Kidney (tissue), 14 donors: Measurements from ENCODE around the gene APBB2. TPM values are rescaled to one million over a fixed set of nuclear protein-coding genes. Genes with fewer than 3 reads are reported as not detected.
A peak's percentile ranks its signal among the peaks of the same experiment; 100 is the strongest.

Experiments
- DNase-seq, 5 donors: peaks; one replicate each; pipeline ENCODE4 v3.0.0-alpha.2; 2013 to 2020
- FAIRE-seq: peaks from 2 replicates; lab custom pipeline; 2012; peaks lifted over from hg19 to GRCh38; lab: Jason Lieb, UNC
- H3K27ac ChIP-seq, 2 donors: one replicate each; pipeline ENCODE4 v1.7.0; 2013; ENCODE audit warnings: low read depth in 2 of 2, low read length in 2 of 2, inconsistent platforms in 1 of 2
- H3K27me3 ChIP-seq: one replicate; pipeline ENCODE4 v1.7.1; 2013; ENCODE audit warnings: low read length, inconsistent platforms; ENCODE audit not compliant: control insufficient read depth, insufficient read depth
- H3K36me3 ChIP-seq, 3 donors: one replicate each; pipeline versions ENCODE4 v1.7.0 to v1.7.1; 2013; ENCODE audit warnings: low read length in 3 of 3, control low read depth in 1 of 3, inconsistent platforms in 1 of 3; ENCODE audit not compliant: insufficient read depth in 3 of 3, control insufficient read depth in 2 of 3
- H3K4me1 ChIP-seq, 3 donors: one replicate each; pipeline versions ENCODE4 v1.7.0 to v1.7.1; 2013; ENCODE audit warnings: low read length in 3 of 3, inconsistent platforms in 1 of 3, low read depth in 1 of 3; ENCODE audit not compliant: control insufficient read depth in 2 of 3, insufficient read depth in 2 of 3
- H3K4me3 ChIP-seq, 3 donors: one replicate each; pipeline versions ENCODE4 v1.7.0 to v1.8.1; 2013; ENCODE audit warnings: low read length in 3 of 3, control low read depth in 1 of 3, inconsistent platforms in 1 of 3
- H3K9ac ChIP-seq, 3 donors: one replicate each; pipeline versions ENCODE4 v1.7.0 to v1.7.1; 2013; ENCODE audit warnings: low read length in 3 of 3, control low read depth in 1 of 3, inconsistent platforms in 1 of 3
- H3K9me3 ChIP-seq, 3 donors: one replicate each; pipeline versions ENCODE4 v1.7.0 to v1.7.1; 2013; ENCODE audit warnings: low read length in 3 of 3, control low read depth in 1 of 3, inconsistent platforms in 1 of 3; ENCODE audit not compliant: control insufficient read depth in 2 of 3, insufficient read depth in 1 of 3
- CTCF ChIP-seq: IDR thresholded peaks from 3 replicates; pipeline ENCODE4 v1.5.1; 2012; ENCODE audit warnings: mild to moderate bottlenecking, moderate library complexity, borderline replicate concordance; ENCODE audit not compliant: insufficient read depth; ENCODE audit errors: extremely low read depth
- intact Hi-C: fragments of 100-400 bp; cut with DNase I; formaldehyde crosslinking; loops from one replicate; pipeline ENCODE4 v1.11.1; 2022
- polyA plus RNA-seq: library from polyadenylated mRNA; stranded (reverse); fragments of 350-450 nt; fragmentation: Illumina TruSeq; extraction: RNeasy Lipid Tissue Mini Kit (QIAGEN cat#74804); gene quantifications from one replicate; pipeline ENCODE4 v1.2.3, GENCODE V29; 2014; ENCODE audit warnings: low read depth, low replicate concordance; ENCODE audit not compliant: insufficient read depth
- total RNA-seq: library from RNA; stranded (reverse); fragmentation: NEBNext Ultra II Directional; extraction: Animal tissue kit (Norgen Biotek cat#: 25700); gene quantifications from one replicate; pipeline ENCODE4 v1.2.1, GENCODE V29; 2021
- donor health status: control.
- donor health status: control.
- donor health status: control.
- donor health status: control.
- donor health status: control.
- donor health status: DM: yes; HTN: yes; CAD: no.
- donor health status: Normal renal cell carcinoma (clear cell type).

APBB2 gene
- total and polyA plus RNA-seq, 2 donors from 2014 or later: 13.4 to 65.6 TPM

- H3K4me1 ChIP-seq: peaks cover 0 to 5% (median 3%) of the 10 kb centered on the region in 3 donors
- H3K36me3 ChIP-seq: no peaks in the 10 kb centered on the region
- no peak overlapping the region for H3K4me3 ChIP-seq
- no peak overlapping the region for H3K9ac ChIP-seq
- no peak for DNase-seq
- intact Hi-C loops: loop anchor here (10.0 kb wide), 1 partner anchor 52 kb away; no protein-coding TSS in a partner anchor
- FAIRE-seq: peak; percentile 35
- TF ChIP-seq CTCF: no peak
- no peaks in the 10 kb centered on the region for H3K9me3 ChIP-seq
- no peak overlapping the region for H3K27ac ChIP-seq
- no peaks in the 10 kb centered on the region for H3K27me3 ChIP-seq
Observed at GRCh38 chr4:40987151-40987550, 227.2 kb downstream of the APBB2 start.

GRCh38 chr4:40986375-40986774, 228.0 kb downstream of the APBB2 start:
- Histone ChIP-seq H3K36me3 (no peaks in the 10 kb centered on the region), H3K9me3 (no peaks in the 10 kb centered on the region), H3K9ac (no peak overlapping the region), H3K4me3 (no peak overlapping the region), H3K27me3 (no peaks in the 10 kb centered on the region), H3K4me1 (peaks cover 0 to 5% (median 3%) of the 10 kb centered on the region in 3 donors), H3K27ac (no peak overlapping the region)
- DNase-seq (no peak), FAIRE-seq (no peak)
- no peak for TF ChIP-seq CTCF
- intact Hi-C loops: loop anchor here (10.0 kb wide), 1 partner anchor 52 kb away; no protein-coding TSS in a partner anchor

GRCh38 chr4:40984051-40984450, 230.3 kb downstream of the APBB2 start:
- Histone ChIP-seq H3K9ac (no peak overlapping the region), H3K9me3 (no peaks in the 10 kb centered on the region), H3K4me3 (no peak overlapping the region), H3K27me3 (no peaks in the 10 kb centered on the region), H3K36me3 (no peaks in the 10 kb centered on the region), H3K27ac (peak overlapping the region; percentile 19 to 63), H3K4me1 (peaks cover 0 to 5% (median 0%) of the 10 kb centered on the region in 3 donors)
- DNase-seq (peak in 2 of 5 donors; percentile 29 to 51), FAIRE-seq (no peak)
- TF ChIP-seq CTCF: no peak
- intact Hi-C loops: loop anchor here (10.0 kb wide), 1 partner anchor 49 kb away; no protein-coding TSS in a partner anchor

GRCh38 chr4:40980318-40980883, 233.9 kb downstream of the APBB2 start:
- Histone ChIP-seq H3K4me3 (no peak overlapping the region), H3K36me3 (no peaks in the 10 kb centered on the region), H3K9me3 (no peaks in the 10 kb centered on the region), H3K27ac (no peak overlapping the region), H3K4me1 (peaks cover 0 to 5% (median 0%) of the 10 kb centered on the region in 3 donors), H3K27me3 (no peaks in the 10 kb centered on the region), H3K9ac (no peak overlapping the region)
- DNase-seq (no peak), FAIRE-seq (no peak)
- peak; percentile 32 for TF ChIP-seq CTCF
- intact Hi-C loops: loop anchor here (10.0 kb wide), 1 partner anchor 46 kb away; no protein-coding TSS in a partner anchor
